Stimulated activated CD8-positive, alpha-beta memory T cell treated with anti-CD3 and anti-CD28 coated beads, Interleukin-2, amount 100 ng/mL, for 1 hour (primary cell): ENCODE results near the gene RBL1.

Experiments
- DNase-seq, 2 donors: peaks; one replicate each; pipeline ENCODE4 v3.0.0-alpha.2; 2020; ENCODE audit warnings: low read depth in 2 of 2

The RBL1 gene

GRCh38 chr20:36950414-36951197 lies 145.2 kb downstream of the RBL1 start:
- DNase-seq, result no peak
